DMS79 (cell line): Measurements from ENCODE around the gene AP3B1.
"Not testable (repeated sequence)": the region's sequence is repeated elsewhere in the genome, so short reads cannot be mapped to it uniquely, and the experiment has no call there.

Experiments used
- DNase-seq: peaks from one replicate; lab custom pipeline; 2025; lab: John Stamatoyannopoulos, UW

The AP3B1 gene

DNA sequence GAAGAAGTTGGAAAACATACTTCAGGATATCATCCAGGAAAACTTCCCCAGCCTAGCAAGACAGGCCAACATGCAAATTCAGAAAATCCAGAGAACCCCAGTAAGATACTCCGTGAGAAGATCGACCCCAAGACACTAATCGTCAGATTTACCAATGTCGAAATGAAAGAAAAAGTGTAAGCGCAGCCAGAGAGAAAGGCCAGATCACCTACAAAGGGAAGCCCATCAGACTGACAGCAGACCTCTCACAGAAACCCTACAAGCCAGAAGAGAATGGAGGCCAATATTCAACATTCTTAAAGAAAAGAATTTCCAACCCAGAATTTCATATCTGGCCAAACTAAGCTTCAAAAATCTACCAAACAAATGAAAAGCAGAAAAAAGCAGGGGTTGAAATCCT is 227.8 kb downstream of the AP3B1 start:
- not testable (repeated sequence) for DNase-seq

DNA sequence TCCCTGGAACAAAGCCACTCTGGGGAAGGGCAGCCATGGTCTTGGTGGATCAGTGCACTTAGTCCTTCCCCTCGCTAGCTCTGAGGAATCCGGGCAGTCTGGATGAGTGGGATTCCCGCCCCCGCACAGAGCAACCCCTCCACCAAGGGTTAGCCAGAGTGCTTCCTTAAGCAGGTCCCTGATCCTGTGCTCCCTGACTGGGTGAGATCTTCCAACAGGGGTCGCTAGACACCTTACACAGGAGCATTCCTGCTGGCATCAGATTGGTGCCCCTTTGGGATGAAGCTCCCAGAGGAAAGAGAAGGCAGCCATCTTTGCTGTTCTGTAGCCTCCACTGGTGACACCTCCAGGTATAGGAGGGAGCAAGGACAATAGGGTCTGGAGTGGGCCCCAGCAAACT is 228.8 kb downstream of the AP3B1 start:
- DNase-seq: no peak

DNA sequence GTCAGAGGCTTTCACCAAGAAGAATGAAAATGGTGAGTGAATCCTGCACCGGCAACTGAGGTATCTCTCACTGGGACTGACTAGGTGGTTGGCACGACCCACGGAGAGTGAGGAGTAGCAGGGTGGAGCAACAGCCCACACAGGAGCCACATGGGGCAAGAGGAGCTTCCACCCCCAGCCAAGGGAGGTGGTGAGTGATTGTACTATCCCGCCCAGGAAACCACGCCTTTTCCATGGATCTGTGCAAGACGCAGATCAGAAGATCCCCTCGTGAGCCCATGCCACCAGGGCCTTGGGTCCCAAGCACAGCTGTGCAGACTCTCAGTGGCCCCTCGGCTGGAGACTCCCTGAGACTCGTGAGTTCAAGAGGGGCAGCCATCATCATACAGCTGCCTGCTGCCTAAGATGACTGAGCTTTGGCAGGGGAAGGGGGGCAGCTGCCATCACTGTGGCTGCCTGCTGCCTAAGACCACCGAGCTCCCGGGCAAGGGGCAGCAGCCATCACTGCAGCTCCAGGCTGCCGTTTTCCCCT is 229.5 kb downstream of the AP3B1 start:
- DNase-seq: no peak

DNA sequence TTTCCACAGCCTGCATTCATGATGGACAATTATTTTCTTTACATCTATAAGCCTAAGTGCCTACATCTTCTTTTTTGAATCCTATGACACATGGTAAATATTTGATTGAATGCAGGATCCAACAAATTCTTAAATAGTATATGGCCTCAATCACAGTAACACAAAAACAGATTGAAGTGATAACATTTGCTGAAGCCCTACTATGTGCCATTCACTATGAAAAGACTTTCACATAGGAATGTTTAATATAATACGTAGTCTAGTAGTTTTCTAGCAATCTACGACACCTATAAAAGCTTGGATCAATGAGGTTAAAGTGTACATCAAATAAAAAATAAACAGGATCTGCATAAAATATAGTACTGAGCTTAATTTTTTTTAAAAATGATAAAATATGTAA is 231.0 kb downstream of the AP3B1 start:
- DNase-seq: no peak

DNA sequence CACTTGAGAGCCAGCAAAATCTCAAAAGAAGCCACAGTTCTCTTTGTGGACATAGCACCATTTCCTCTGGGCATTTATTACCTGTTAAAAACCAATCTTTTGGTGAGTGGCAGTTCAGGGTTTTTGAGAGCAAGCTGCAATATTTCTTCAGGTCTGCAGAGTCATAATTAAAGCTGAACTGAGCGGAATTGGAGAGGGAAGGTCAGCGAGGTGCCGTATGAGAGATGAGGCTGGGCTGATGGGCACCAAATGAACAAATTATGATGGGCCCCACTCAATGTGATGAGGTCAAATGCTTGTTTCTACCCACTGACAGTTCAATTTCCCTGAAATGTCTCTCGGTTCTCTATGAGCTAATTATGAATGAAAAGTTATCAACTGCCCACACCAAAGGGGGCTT is 231.9 kb downstream of the AP3B1 start:
- no peak for DNase-seq

DNA sequence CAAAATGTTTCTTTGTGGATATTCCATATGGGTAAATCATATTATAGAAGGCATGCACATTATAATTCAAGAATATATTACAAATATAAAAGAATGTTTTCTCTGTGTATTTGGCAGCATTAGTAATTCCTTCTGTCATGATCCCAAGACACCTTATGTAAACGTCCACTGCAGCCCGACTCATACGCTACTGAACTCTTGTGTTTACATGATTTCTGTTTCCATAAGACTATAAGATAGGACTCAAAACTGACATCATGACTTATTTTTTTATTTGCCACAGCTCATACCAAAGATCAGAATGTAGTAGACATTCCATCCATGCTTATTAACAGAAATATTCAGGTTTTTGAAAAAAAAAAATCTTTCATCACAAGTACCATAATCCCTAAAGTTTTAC is 234.1 kb downstream of the AP3B1 start:
- DNase-seq: no peak

GRCh38 chr5:78058625-78059024 is 235.9 kb downstream of the AP3B1 start:
- DNase-seq: no peak

- no peak for DNase-seq
Observed at GRCh38 chr5:78056901-78057514, 237.5 kb downstream of the AP3B1 start.

DNA sequence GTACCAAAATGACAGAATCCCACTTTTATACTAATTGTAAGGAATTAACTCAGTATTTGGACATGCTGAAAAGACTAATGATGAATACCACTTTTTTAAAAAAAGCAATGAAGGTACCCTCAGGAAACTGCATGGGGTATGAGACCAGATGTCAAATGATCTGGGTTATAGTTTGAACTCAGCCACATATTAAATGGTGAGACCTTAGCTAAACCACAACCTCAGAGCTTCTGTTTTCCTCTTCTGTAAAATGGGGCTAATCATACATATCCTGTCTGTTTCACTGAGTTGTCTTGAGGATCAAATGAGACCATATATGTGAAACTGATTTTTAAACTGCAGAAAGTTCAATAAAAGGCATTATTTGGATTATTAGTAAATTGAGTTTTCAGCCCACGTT is 238.4 kb downstream of the AP3B1 start:
- DNase-seq: no peak

- DNase-seq: no peak
Observed at GRCh38 chr5:78050888-78051287, 243.6 kb downstream of the AP3B1 start.

DNA sequence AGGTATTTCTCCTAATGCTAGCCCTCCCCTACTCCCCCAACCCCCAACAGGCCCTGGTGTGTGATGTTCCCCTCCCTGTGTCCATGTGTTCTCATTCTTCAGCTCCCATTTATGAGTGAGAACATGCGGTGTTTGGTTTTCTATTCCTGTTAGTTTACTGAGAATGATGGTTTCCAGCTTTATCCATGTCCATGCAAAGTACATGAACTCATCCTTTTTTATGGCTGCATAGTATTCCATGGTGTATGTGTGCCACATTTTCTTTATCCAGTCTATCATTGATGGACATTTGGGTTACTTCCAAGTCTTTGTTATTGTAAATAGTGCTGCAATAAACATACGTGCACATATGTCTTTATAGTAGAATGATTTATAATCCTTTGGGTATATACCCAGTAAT is 247.7 kb downstream of the AP3B1 start:
- not testable (repeated sequence) for DNase-seq

- DNase-seq: no peak
Observed at GRCh38 chr5:78046006-78046405, 248.5 kb downstream of the AP3B1 start.

GRCh38 chr5:78041805-78042204 is 252.7 kb downstream of the AP3B1 start:
- DNase-seq: peak; percentile 12

- no peak for DNase-seq
Observed at GRCh38 chr5:78025540-78025939, 269.0 kb downstream of the AP3B1 start.

DNA sequence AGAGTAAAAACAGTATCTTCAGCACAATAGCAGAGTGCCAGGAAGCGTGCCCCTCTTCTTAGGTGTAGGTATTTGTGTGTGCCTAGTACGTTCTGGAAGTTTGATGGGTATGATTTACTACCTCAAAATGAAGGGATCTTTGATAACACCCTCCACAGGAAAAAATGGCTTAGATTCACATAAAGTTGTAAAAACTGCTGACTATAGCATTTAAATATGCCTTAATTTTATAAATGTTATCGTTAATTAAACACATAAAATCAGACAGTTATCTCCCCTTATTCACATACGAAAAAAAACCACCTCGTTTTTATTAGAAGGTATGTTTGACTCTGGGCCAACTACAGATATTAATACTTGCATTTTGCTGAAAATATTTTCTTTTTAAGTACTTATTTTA is 274.8 kb downstream of the AP3B1 start:
- no peak for DNase-seq

DNA sequence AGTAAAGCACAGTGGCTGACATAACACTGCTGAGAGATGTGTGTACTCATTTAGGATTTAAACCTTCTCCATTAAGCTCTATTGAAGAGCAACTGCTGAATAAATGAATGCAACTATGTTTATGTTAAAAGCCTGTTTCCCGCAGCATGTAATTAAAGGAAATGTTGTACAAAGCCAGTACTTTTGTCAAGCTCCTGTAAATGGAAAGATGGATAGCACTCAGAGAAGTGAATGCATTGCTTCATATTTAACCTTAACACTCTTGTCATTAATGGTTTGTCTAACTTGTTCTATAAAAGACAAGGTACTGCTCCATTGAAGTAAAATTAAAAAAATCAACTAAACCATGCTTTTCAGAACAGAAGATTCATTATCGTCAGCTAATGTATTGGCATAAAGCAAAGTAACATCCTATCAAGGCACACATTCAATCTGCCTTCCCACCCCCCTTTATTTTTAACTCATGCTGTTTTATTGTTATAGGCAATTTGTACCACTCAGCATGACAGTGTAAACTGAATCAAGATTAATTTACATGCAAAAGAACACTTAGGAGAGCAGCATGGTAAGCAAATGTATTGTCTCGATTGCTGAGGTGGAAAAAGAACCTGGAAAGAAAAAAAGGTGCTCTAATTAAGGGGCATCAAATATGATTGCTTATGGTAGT is 277.5 kb downstream of the AP3B1 start:
- peak; percentile 40 for DNase-seq

DNA sequence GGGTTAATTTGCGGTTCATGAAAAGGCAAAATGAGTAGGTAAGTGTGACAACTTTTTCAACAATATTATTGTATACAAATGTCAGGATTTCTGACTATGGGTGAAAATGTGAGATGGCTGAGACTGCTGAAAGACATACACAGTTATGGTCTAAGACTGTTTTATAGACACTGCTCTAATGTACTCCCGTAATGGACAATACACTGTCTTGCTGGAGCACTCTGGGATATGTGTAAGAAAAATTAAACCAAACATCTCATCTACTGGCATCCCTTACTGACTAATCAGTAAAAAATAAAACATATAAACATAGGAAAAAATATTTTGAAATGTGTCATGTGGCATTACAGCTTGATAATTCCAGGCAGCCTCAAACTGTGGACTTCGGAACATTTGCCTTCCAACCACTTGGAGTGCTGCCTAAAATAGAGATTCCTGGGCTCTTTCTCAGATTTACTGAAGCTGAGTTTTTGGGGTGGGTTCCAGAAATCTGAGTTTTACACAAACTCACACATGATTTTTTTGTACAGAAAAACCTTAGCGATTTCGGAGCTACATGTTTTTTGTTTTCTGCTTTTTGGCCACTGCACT is 284.5 kb downstream of the AP3B1 start:
- no peak for DNase-seq

DNA sequence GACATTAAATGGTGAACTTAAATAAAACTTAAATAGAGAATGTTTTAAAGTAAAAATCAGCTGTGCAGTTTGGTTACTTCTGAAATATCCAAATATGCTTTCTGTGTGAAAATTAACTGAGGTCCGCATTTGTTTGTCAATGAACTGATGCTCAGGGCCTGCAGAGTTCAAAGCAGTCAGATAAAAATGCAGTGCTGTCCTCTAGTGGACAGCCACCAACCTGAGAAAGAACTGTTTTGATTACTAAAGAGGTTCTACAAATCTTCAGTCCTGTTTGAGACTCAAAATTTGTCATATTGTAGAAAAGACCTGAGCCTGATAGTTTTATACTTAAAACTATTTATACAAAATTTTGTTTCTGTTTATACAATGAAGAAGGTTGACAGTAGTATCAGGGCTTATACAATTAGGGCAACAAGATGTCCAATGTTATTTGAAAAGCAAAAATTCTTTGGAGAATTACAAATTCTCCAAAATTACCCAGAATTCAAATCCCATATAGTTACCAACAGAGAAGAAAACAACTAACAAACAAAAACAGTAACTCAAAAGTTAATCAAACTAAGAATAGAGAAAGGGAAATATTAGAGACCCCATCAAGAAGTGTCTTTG is 286.0 kb downstream of the AP3B1 start:
- DNase-seq: no peak

GRCh38 chr5:78007233-78007632 is 287.3 kb downstream of the AP3B1 start:
- DNase-seq: no peak

DNA sequence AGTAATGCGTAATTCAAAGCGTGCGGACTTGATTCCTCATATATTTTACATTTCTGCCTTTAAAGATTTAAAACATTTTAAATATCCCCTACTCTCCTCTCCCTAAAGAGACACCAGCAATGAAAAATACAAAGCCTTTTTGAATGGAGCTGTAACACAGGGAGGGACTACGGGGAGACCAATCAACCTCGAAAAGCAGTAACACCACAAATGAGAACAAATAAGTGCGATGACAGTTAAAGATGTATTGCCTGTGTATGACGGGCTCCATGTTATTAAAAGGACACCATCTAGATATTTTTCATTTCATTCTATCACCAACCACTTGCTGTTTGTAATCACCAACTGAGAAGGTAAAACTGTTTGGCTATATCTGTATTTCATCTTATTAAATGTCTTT is 288.0 kb downstream of the AP3B1 start:
- DNase-seq: no peak

- no peak for DNase-seq
Observed at GRCh38 chr5:78005021-78005785, 289.3 kb downstream of the AP3B1 start.

DNA sequence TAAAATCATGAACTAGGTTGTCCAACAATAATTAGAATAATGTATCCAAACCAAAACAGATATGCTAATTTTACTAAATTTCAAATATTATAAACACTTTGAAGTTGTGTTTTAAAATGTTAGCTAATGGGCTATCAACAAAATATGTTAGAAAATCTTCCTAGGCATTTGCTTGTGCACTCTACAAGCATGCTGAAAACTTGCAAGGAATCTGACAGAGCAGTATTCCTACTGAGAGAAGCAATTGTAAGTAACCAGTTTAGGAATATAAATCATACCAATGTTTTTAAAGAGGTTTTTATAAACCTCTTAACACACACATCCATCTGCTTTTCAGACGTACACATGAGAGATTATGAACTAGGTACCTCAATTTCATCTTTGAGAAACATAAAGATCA is 289.9 kb downstream of the AP3B1 start:
- DNase-seq: no peak
